Heart left ventricle (tissue), 13 donors: ENCODE measurements around the gene CLDN14.

Source experiments
- CTCF ChIP-seq, 12 donors: fragments of 200-600 bp; sonication (generic) in 4 of 12; IDR thresholded peaks; one replicate each; pipeline versions ENCODE4 v1.5.0 to v1.8.0; 2018 to 2022; ENCODE audit warnings: antibody characterized with exemption in 12 of 12, mild to moderate bottlenecking in 5 of 12
- POLR2A ChIP-seq, 2 donors: fragments of 450-650 bp; IDR thresholded peaks; one replicate each; pipeline ENCODE4 v1.6.1; 2017; ENCODE audit warnings: antibody characterized with exemption in 2 of 2, mild to moderate bottlenecking in 2 of 2, moderate library complexity in 2 of 2
- donor health status: ischemic (EF 13 %, LVEDD 7.1; RV severe dilation, severe dysfunction).
- donor health status: DM: no; HTN: yes; CAD: no.
- donor health status: DM: no; HTN: no; CAD: no.
- donor health status: ischemic (EF 25% LVEDD 6.9; RV normal size, moderate dysfunction).
- donor health status: ischemic (EF 25% LVEDD 5.7; RV mildly dilated, moderate dysfunction).
- donor health status: ischemic (EF 35%, LVEDD 5.7; RV mildly dilated, moderate dysfunction).
- donor health status: nonischemic (EF 11% LVEDD 7.7; RV severe dilation, severe dysfunction).
- donor health status: DM: yes; HTN: yes; CAD: no.
- donor health status: PGD.
- donor health status: ischemic (EF 29% LVEDD 5.4; RV normal size, mild dysfunction).
- donor health status: nonischemic (EF 23%, LVEDD 6.1; RV moderate dilation, normal function).

DNA sequence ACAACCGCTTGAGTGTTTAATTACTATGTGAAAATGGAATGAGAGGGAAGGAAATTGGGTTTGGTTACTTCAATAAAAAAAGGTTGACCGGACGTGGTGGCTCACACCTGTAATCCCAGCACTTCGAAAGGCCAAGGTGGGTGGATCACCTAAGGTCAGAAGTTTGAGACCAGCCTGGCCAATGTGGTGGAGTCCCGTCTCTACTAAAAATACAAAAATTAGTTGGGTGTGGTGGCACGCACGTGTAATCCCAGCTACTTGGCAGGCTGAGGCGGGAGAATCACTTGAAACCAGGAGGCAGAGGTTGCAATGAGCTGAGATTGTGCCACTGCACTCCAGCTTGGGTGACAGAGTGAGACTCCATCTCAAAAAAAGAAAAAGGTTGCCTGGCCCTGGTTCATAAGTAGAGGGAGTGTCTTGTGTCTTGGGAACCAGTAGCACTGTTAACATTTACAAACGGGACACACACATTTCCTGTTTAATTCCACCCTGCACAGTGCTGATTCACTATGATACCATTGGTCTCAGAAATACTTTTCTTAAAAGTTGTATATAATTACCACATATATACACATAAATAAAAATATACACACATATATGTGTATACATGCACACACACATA, 27.6 kb upstream of the CLDN14 start:
- TF ChIP-seq POLR2A (IDR thresholded peaks at IDR 0.05), result no peak
- no peak for TF ChIP-seq CTCF (IDR thresholded peaks at IDR 0.05)
